HEK293 (cell line): ENCODE measurements around the gene SLC36A4.

Source experiments
- CTCF ChIA-PET: fragments of 350-600 bp; formaldehyde crosslinking; extraction: SDS; loops from one replicate; lab custom pipeline; 2021; ENCODE audit warnings: antibody characterized with exemption; lab: Yijun Ruan, JAX
- POLR2A ChIA-PET: fragments of 300-600 bp; formaldehyde crosslinking; extraction: SDS; loops from one replicate; lab custom pipeline; 2020; ENCODE audit warnings: antibody characterized with exemption, inconsistent platforms; lab: Yijun Ruan, JAX
- H3K27ac ChIP-seq: fragments of 200-500 bp; sonication (Bioruptor generic); 2 replicates; pipeline ENCODE4 v1.5.1; 2014; ENCODE audit warnings: low read depth, low read length, control low read depth, inconsistent platforms; ENCODE audit errors: extremely low read depth
- H3K36me3 ChIP-seq, 2 experiments: fragments of 200-500 bp in 1 of 2; sonication (Bioruptor generic) in 1 of 2; 1 replicate in 1 of 2; 2 replicates in 1 of 2; pipeline ENCODE4 v1.5.1; 2014 to 2017; ENCODE audit warnings: inconsistent platforms in 2 of 2, low read length in 2 of 2; ENCODE audit not compliant: control insufficient read depth in 2 of 2, insufficient read depth in 1 of 2
- H3K4me1 ChIP-seq: fragments of 200-500 bp; sonication (Bioruptor generic); 2 replicates; pipeline ENCODE4 v1.5.1; 2014; ENCODE audit warnings: mild to moderate bottlenecking, low read length, inconsistent platforms; ENCODE audit not compliant: control insufficient read depth, insufficient read depth
- H3K4me3 ChIP-seq: 2 replicates; pipeline ENCODE4 v1.5.1; 2011; ENCODE audit warnings: low read depth, mild to moderate bottlenecking, control low read depth, low read length, moderate library complexity
- H3K9me3 ChIP-seq: fragments of 200-500 bp; sonication (Bioruptor generic); 2 replicates; pipeline ENCODE4 v1.5.1; 2014; ENCODE audit warnings: low read depth, low read length, inconsistent platforms; ENCODE audit not compliant: control insufficient read depth, insufficient read depth
- KLF9 ChIP-seq: fragments of 450-650 bp; formaldehyde crosslinking; IDR thresholded peaks from 2 replicates; pipeline ENCODE4 v1.5.1; 2016; ENCODE audit warnings: missing biosample characterization, missing genetic modification characterization, low read depth
- SETDB1 ChIP-seq: IDR thresholded peaks from one replicate; pipeline ENCODE4 v1.6.1; 2017; ENCODE audit warnings: mild to moderate bottlenecking, low read length, moderate library complexity, mixed read lengths; ENCODE audit not compliant: insufficient read length
- TCF7L2 ChIP-seq: IDR thresholded peaks from 2 replicates; pipeline ENCODE4 v1.6.1; 2011; ENCODE audit warnings: low read depth, mild to moderate bottlenecking, inconsistent platforms, low read length, moderate library complexity, borderline replicate concordance
- ZBTB1 ChIP-seq: fragments of 450-650 bp; formaldehyde crosslinking; IDR thresholded peaks from 2 replicates; pipeline ENCODE4 v1.5.1; 2016; ENCODE audit warnings: missing biosample characterization, missing genetic modification characterization
- ZEB2 ChIP-seq: fragments of 450-650 bp; formaldehyde crosslinking; IDR thresholded peaks from 2 replicates; pipeline ENCODE4 v1.5.1; 2016; ENCODE audit warnings: missing biosample characterization, missing genetic modification characterization
- ZNF114 ChIP-seq: fragments of 450-650 bp; formaldehyde crosslinking; IDR thresholded peaks from 2 replicates; pipeline ENCODE4 v1.5.0; 2017; ENCODE audit warnings: missing biosample characterization, missing genetic modification characterization
- ZNF19 ChIP-seq: fragments of 450-650 bp; formaldehyde crosslinking; IDR thresholded peaks from 2 replicates; pipeline ENCODE4; 2016; ENCODE audit warnings: missing biosample characterization, missing genetic modification characterization, low read depth
- ZNF302 ChIP-seq: fragments of 450-650 bp; formaldehyde crosslinking; IDR thresholded peaks from 2 replicates; pipeline ENCODE4 v1.5.1; 2016; ENCODE audit warnings: missing biosample characterization, missing genetic modification characterization, low read depth
- ZNF341 ChIP-seq: fragments of 450-650 bp; formaldehyde crosslinking; IDR thresholded peaks from 2 replicates; pipeline ENCODE4; 2016; ENCODE audit warnings: low read depth, missing biosample characterization, missing genetic modification characterization
- ZNF544 ChIP-seq: fragments of 450-650 bp; formaldehyde crosslinking; IDR thresholded peaks from 2 replicates; pipeline ENCODE4 v1.5.0; 2017; ENCODE audit warnings: missing biosample characterization, missing genetic modification characterization
- ZNF658 ChIP-seq: fragments of 450-650 bp; formaldehyde crosslinking; IDR thresholded peaks from 2 replicates; pipeline ENCODE4; 2016; ENCODE audit warnings: missing biosample characterization, missing genetic modification characterization
- ZNF670 ChIP-seq: fragments of 450-650 bp; formaldehyde crosslinking; IDR thresholded peaks from 2 replicates; pipeline ENCODE4 v1.5.1; 2016; ENCODE audit warnings: missing biosample characterization, missing genetic modification characterization, low read depth
- TF ChIP-seq, protein P1 (sequence below): fragments of 450-650 bp; formaldehyde crosslinking; IDR thresholded peaks from 2 replicates; pipeline ENCODE4 v1.5.1; 2017; ENCODE audit warnings: missing biosample characterization, mild to moderate bottlenecking, missing genetic modification characterization, moderate library complexity
- TF ChIP-seq, protein P2 (sequence below): fragments of 450-650 bp; formaldehyde crosslinking; IDR thresholded peaks from 2 replicates; pipeline ENCODE4 v1.5.1; 2016; ENCODE audit warnings: missing biosample characterization, missing genetic modification characterization
- TF ChIP-seq, protein P3 (sequence below): fragments of 450-650 bp; formaldehyde crosslinking; IDR thresholded peaks from 2 replicates; pipeline ENCODE4 v1.5.1; 2016; ENCODE audit warnings: missing biosample characterization, missing genetic modification characterization

Gene SLC36A4

DNA sequence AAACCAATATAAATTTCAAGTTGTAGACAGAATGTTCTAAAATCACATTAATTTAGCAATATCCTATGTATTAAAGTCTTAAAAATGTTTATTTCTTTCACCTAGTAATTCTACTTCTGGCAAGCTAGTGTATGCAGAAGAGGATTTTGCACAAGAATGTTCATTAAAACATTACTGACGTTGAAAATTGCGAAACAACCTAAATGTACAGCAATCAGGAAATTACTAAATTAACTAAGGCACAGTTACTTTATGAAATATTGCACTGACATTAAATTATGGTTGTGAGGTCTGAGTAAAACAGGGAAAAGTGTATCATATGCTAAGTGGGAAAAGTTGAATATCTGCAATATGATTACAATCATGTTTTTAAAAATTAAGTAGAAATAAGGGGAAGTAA lies 4.1 kb downstream of the SLC36A4 start (continued):
- TF ChIP-seq ZBTB1 (no peak), ZNF670 (no peak), SETDB1 (no peak), ZNF19 (tag by site-specific recombination) (no peak), ZNF658 (tag by site-specific recombination) (no peak), ZNF114 (no peak), ZEB2 (tag by site-specific recombination) (no peak), TCF7L2 (no peak), ZNF341 (tag by site-specific recombination) (no peak)
- TF ChIP-seq, protein P1, sequence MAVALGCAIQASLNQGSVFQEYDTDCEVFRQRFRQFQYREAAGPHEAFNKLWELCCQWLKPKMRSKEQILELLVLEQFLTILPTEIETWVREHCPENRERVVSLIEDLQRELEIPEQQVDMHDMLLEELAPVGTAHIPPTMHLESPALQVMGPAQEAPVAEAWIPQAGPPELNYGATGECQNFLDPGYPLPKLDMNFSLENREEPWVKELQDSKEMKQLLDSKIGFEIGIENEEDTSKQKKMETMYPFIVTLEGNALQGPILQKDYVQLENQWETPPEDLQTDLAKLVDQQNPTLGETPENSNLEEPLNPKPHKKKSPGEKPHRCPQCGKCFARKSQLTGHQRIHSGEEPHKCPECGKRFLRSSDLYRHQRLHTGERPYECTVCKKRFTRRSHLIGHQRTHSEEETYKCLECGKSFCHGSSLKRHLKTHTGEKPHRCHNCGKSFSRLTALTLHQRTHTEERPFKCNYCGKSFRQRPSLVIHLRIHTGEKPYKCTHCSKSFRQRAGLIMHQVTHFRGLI (tag by site-specific recombination) = no peak
- TF ChIP-seq, protein P2, sequence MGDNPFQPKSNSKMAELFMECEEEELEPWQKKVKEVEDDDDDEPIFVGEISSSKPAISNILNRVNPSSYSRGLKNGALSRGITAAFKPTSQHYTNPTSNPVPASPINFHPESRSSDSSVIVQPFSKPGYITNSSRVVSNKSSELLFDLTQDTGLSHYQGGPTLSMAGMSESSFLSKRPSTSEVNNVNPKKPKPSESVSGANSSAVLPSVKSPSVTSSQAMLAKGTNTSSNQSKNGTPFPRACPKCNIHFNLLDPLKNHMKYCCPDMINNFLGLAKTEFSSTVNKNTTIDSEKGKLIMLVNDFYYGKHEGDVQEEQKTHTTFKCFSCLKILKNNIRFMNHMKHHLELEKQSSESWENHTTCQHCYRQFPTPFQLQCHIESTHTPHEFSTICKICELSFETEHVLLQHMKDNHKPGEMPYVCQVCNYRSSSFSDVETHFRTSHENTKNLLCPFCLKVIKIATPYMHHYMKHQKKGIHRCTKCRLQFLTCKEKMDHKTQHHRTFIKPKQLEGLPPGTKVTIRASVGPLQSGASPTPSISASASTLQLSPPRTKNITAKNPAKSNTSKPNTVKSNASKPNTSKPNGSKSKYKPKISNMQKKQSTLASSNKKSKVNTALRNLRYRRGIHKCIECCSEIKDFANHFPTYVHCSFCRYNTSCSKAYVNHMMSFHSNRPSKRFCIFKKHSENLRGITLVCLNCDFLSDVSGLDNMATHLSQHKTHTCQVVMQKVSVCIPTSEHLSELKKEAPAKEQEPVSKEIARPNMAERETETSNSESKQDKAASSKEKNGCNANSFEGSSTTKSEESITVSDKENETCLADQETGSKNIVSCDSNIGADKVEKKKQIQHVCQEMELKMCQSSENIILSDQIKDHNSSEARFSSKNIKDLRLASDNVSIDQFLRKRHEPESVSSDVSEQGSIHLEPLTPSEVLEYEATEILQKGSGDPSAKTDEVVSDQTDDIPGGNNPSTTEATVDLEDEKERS (tag by site-specific recombination) = no peak

DNA sequence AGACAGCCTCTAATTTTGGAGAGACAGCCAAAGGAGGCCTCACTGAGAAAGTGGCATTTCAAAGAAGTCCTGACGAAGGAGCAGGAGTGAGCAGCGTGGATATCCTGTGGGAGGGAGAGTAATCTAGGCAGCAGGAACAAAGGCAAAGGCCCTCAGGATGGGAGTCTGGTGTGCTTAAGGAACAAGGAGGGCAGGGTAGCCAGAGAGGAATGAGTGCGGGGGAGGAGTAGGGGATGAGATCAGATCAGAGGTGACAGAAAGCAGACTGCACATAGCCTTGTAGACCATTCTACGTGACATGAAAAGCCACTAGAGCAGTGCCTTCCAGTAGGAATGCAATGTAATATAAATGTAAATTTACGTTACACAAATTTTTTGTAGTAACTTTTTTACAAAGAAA lies 5.6 kb downstream of the SLC36A4 start:
- ChIA-PET CTCF (no interaction called here), POLR2A (no interaction called here)
- no peak for TF ChIP-seq KLF9 (tag by site-specific recombination)
- TF ChIP-seq SETDB1 = peak; percentile 21
- Histone ChIP-seq H3K27ac (no peak overlapping the region), H3K4me3 (no peak overlapping the region), H3K9me3 (no peaks in the 10 kb centered on the region), H3K4me1 (no peaks in the 10 kb centered on the region), H3K36me3 (no peaks in the 10 kb centered on the region)

DNA sequence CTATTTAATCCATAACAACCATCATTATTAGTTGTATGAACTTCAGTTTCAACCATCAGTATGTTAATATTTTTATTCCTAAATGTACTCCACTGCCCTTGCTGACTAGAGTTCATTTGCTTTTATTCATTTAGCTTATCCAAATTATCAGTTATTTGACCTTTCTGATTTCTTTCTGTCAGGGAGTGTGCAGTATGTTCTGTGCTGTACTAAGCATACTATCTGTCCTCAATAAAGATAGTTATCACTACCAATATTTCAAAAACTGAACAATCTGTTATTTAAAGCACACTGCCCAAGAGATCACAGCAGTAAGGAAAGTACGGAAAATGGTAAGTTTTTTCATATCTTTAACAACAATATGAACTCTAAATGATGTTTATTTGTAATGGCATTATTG lies 8.3 kb downstream of the SLC36A4 start:
- no peaks in the 10 kb centered on the region for H3K4me1 ChIP-seq
- no peaks in the 10 kb centered on the region; the same call in 1 of the 2 replicates for H3K9me3 ChIP-seq
- H3K36me3 ChIP-seq = peaks cover 4 to 7% of the 10 kb centered on the region in 2 experiments; a peak in 2 of 3 replicates
- ChIA-PET POLR2A (no interaction called here), CTCF (interaction anchor here (0.7 to 1.1 kb wide), 3 partner anchors 19 to 303 kb away, joined by 3 to 5 read pairs (median 3); no protein-coding TSS in a partner anchor)
- TF ChIP-seq, protein P3, sequence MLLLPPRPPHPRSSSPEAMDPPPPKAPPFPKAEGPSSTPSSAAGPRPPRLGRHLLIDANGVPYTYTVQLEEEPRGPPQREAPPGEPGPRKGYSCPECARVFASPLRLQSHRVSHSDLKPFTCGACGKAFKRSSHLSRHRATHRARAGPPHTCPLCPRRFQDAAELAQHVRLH (tag by site-specific recombination) = no peak
- TF ChIP-seq, protein P1 (tag by site-specific recombination) = no peak
- TF ChIP-seq ZNF544 (tag by site-specific recombination) (no peak), ZNF302 (tag by site-specific recombination) (no peak)
- H3K27ac ChIP-seq = no peak overlapping the region
- no peak overlapping the region for H3K4me3 ChIP-seq
